Renal cortical epithelial cell (primary cell): ENCODE results near the gene CGN. TPM values are rescaled to one million over a fixed set of nuclear protein-coding genes. Genes with fewer than 3 reads are reported as not detected.

Source experiments
- DNase-seq: peaks from one replicate; pipeline ENCODE4 v3.0.0-alpha.2; 2011; ENCODE audit warnings: low read depth
- total RNA-seq: library from RNA; depleted of rRNA; stranded (reverse); fragments of >200 nt; gene quantifications from 2 replicates; pipeline ENCODE4 v1.2.3, GENCODE V29; 2014

CGN gene
- total RNA-seq, 1 donor from 2014 or later, result 6.6 TPM

- no peak for DNase-seq
These were observed 38.0 kb downstream of the CGN start for GRCh38 chr1:151549199-151549598.

GRCh38 chr1:151553659-151554058 lies 42.5 kb downstream of the CGN start:
- peak; percentile 84 for DNase-seq

DNA sequence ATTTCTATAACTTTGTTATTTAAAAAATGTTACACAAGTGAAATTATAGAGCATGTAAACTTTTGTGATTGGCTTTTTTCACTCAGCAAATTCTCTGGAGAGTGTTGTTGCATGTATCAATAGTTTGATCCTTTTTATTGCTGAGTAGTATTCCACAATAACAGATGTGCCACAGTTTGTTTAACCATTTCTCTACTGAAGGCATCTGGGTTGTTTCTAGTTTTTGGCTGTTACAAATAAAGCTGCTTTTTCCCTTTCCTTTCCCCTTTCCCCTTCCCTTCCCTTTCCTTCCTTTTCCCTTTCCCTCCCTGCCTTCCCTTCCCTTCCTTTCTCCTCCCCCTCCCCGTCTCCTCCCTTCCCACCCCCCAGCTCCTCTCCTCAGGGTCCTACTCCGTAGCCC lies 44.9 kb downstream of the CGN start:
- no peak for DNase-seq

GRCh38 chr1:151562661-151563060 lies 51.5 kb downstream of the CGN start:
- DNase-seq, result no peak

DNA sequence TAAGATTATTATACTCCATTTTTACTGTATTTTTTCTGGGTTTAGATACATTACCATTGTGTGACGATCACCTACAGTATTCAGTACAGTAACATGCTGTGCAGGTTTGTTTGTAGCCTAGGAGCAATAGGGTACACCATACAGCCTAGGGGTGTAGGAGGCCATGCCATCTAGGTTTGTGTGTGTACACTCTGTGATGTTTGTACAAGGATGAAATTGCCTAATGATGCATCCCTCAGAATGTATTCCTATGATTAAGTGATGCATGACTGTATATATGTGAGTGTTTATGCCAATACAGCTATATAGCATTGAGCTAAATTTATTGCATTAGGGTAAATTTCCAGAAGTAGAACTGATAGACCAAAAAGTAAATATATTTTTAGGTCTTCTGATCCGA lies 52.2 kb downstream of the CGN start:
- no peak for DNase-seq

DNA sequence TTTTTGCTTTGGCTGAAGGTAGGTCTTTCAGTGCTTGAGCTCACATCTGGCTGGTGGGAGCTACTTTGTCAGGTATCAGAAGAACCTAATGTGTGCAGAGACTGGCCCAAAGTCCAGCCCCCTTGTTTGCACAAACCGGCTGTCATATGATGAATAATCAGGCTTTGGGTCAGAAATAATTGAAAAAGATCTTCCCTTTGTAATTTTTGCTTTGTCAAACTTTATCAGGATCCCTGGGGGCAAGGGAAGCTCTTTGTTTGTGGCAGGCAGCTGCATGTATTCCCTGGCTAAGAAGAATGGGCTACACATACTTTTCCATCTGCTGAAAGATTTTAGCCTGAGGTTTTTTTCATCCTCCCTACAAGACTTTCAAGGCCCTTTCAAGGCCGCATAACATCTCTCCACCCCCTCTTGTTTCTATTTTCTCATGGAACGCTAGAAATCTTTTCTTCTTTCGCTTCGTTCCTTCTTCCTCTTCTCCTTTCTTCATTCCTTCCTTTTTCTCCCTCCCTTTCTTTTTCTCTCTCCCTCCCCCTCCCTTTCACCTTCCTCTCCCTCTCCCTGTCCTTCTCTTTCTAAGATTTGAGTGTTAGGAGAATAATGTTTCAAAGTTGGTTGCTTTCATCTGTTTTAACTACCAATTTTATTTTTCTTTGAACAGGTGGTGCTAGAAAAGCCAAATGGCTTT lies 54.5 kb downstream of the CGN start:
- no peak for DNase-seq

- no peak for DNase-seq
These were observed 57.5 kb downstream of the CGN start for GRCh38 chr1:151568626-151569088.

GRCh38 chr1:151570819-151571218 lies 59.6 kb downstream of the CGN start:
- DNase-seq, result no peak

DNA sequence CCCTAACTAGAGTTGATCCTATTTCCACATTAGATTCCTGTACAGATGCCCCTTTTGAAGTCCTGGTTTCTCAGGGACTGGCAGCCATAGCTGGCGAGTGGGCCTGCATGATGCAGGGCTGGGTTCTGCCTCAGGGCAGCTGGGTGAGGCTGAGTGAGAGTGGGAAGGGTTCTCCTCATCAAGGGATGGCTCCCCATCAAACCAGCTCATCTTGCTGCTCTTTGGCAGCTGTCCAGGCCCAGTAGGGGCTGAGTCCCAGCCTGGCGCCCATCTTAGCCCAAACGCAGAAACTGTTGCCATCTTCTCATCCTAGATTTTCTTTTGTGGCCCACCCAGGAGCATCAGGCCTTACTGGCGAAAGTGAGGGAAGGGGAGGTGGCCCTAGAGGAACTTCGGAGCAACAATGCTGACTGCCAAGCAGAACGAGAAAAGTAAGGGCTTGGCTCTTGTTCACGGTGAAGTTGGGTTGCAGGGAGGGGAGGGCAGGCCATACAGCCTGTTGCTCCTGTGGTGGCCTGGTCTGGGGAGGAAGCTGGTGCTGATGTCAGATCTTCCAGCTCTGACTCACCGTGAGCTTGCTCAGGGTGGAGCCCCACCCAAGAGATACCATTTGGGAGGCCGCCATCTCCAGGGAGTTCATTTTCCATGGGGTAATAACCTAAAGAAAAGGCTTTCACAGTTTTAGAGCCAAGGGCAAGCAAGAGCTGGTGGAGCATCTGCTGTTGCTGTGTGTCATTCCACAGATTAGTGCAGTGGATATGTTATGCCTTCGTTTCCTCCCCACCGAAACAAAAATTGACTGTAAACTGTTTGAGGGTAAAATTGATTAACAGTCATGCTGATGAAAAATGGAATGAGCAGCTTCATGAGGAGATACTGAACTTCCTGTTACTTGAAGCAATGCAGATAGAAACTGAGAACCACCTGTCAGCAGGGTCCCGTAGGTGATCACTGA lies 63.7 kb downstream of the CGN start:
- DNase-seq, result no peak

- no peak for DNase-seq
These were observed 66.0 kb downstream of the CGN start for GRCh38 chr1:151577173-151577572.

GRCh38 chr1:151578941-151579340 lies 67.8 kb downstream of the CGN start:
- no peak for DNase-seq

GRCh38 chr1:151579436-151580225 lies 68.4 kb downstream of the CGN start:
- peak; percentile 44 for DNase-seq

DNA sequence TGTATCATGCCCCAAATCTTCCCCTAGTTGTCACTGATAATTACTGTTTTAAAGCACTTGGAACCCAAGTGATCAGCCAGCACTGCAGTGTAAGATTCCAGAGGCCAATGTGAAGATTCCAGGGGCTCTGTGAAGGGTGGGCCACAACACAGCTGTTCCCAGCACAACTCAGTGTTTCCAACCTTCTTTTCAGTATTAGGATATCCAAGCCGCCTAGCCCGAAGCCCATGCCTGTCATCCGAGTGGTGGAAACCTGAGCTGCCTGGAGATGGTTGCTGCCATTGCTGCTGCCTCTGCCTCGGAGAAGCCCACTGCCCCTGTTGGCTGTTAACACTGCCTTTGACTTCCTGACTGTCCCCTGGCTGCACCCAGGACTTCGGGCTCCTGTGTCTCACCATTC lies 70.3 kb downstream of the CGN start:
- no peak for DNase-seq

DNA sequence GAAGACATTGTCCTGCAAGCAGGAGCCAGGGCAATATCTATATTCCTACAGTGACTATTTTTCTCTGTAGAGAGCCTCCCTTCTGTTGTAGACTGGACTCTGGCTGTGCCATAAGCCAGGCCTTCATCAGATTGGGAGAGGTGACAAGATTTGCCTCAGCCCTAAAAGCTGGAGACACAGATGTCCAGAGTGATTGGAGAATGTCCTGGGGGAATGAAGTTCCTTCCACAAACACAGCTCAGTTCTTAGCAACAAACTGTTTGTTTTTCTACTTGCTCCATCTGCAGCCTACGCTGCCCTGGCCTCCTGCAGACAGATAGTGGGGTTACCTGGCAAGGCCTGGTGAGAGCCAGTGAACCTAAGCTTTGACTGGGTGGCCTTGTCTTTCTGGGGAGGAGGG lies 70.7 kb downstream of the CGN start:
- no peak for DNase-seq

DNA sequence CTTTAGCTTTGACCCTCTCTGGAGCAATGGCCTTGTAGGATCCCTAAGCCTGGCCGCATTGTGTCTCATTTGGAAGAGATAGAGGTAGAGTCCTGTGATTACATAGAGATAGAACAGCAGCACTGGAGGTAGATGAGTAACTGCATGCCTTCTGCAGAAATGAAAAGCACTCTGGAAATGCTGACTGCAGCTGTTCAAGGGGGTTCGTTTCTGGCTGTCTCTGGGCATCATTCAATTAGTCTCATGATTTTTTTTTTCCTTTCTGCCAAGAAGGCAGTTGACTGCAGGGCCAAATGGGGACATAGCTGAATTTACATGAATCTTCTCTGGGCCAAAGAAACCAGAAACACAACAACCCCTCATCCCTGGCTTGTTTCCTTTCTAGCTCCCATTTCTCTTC lies 72.6 kb downstream of the CGN start:
- DNase-seq, result no peak

GRCh38 chr1:151584278-151584677 lies 73.1 kb downstream of the CGN start:
- no peak for DNase-seq

GRCh38 chr1:151584780-151585179 lies 73.6 kb downstream of the CGN start:
- no peak for DNase-seq

DNA sequence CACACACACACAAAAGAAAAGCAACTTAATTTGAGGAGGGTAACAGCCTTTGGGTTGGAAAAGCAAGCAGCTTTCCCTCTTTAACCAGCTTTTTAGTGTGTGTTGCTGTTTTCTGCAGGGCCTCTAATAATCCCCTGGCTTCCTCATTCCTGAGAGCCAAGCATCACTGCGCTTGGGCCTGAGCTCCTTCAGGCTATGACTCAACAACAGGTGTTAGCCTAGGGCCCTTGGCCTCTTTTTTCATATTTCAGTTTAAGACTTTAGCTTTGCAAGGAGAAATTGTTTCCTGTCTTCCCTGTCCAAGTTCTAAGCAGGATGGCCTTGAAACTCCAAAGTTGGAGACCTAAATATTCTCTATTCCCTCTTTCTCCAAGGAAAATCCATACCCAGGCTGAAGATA lies 74.4 kb downstream of the CGN start:
- peak; percentile 88 for DNase-seq
